ENCODE data around the gene DOK5. TPM values are rescaled to one million over a fixed set of nuclear protein-coding genes. Genes with fewer than 3 reads are reported as not detected.

DOK5 gene
- total and polyA plus RNA-seq, 12 donors = 0.51 to 21.1 (median 9.1) TPM

DNA sequence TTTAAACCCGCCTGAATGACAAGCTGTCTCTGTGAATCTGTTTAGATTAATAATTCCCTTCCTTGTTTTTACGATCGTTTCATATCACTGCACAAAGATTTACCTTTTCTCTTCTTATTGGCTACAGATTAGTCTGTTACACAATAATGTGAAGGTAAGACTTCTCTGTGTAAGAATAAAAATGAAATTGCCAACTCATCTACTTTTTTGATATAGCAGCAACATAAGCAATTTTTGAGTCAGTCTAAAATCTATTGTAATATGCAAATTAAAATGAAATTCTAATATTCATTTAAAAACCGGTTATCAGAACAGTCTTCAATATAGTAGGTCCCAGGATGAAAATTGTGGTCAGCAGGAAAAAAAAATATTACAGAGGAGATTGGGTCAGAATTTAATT, 155.2 kb downstream of the DOK5 start:
- no peaks in the 10 kb centered on the region for H3K9me3 ChIP-seq
- 65 to 90% methylated on average over 4 of the region's 4 CpGs for WGBS, 2 donors
- H3K4me3 ChIP-seq = no peak overlapping the region
- no peak overlapping the region for H3K27ac ChIP-seq
- ATAC-seq (no peak), DNase-seq (no peak)
- H3K27me3 ChIP-seq = no peaks in the 10 kb centered on the region
- no peak for TF ChIP-seq CTCF (IDR thresholded peaks at IDR 0.05)
- intact Hi-C loops (cut with DNase I) = no loop called here
- no peaks in the 10 kb centered on the region for H3K4me1 ChIP-seq
- no peaks in the 10 kb centered on the region for H3K36me3 ChIP-seq

DNA sequence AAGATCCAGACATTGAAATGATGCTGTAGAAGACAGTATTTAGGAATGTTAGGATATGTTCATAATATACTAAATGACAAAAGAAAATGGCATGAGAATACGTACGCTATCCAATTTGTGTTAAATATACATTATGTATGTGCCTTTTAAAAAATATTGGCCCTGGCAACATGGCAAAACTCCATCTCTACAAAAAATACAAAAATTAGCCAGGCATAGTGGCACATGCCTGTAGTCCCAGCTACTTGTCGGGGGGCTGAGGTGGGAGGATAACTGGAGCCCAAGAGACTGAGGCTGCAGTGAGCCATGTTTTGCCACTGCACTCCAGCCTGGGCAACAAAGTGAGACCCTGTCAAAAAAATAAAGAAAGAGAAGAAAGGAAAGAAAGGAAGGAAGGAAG, 155.7 kb downstream of the DOK5 start:
- Histone ChIP-seq H3K27ac (no peak overlapping the region), H3K36me3 (no peaks in the 10 kb centered on the region), H3K27me3 (no peaks in the 10 kb centered on the region), H3K4me3 (no peak overlapping the region), H3K9me3 (no peaks in the 10 kb centered on the region), H3K4me1 (no peaks in the 10 kb centered on the region)
- no peak for ATAC-seq
- intact Hi-C loops (cut with DNase I) = no loop called here
- no peak for DNase-seq
- 92 to 95% methylated on average over 3 of the region's 3 CpGs for WGBS, 2 donors
- TF ChIP-seq CTCF (IDR thresholded peaks at IDR 0.05) = no peak

- intact Hi-C loops (cut with DNase I) = no loop called here
- Histone ChIP-seq H3K9me3 (no peaks in the 10 kb centered on the region), H3K36me3 (no peaks in the 10 kb centered on the region), H3K4me3 (no peak overlapping the region), H3K27me3 (no peaks in the 10 kb centered on the region), H3K4me1 (no peaks in the 10 kb centered on the region), H3K27ac (no peak overlapping the region)
- TF ChIP-seq CTCF (IDR thresholded peaks at IDR 0.05) = no peak
- ATAC-seq = no peak
- no peak for DNase-seq
- 71 to 72% methylated on average over 13 of the region's 13 CpGs for WGBS, 2 donors
Measured at GRCh38 chr20:54633374-54634355, 158.3 kb downstream of the DOK5 start.

- no peaks in the 10 kb centered on the region for H3K27me3 ChIP-seq
Measured at GRCh38 chr20:54636575-54636974, 161.2 kb downstream of the DOK5 start.

More at GRCh38 chr20:54636575-54636974, 161.2 kb downstream of the DOK5 start:
- intact Hi-C loops (cut with DNase I) = no loop called here
- H3K27ac ChIP-seq = no peak overlapping the region
- H3K9me3 ChIP-seq = no peaks in the 10 kb centered on the region
- H3K4me3 ChIP-seq = no peak overlapping the region
- no peaks in the 10 kb centered on the region for H3K36me3 ChIP-seq
- TF ChIP-seq CTCF (IDR thresholded peaks at IDR 0.05) = no peak
- DNase-seq (no peak), ATAC-seq (no peak)
- 80 to 89% methylated on average over 5 of the region's 5 CpGs for WGBS, 2 donors
- no peaks in the 10 kb centered on the region for H3K4me1 ChIP-seq
